Measurements from ENCODE around the gene PIK3R6. TPM values are rescaled to one million over a fixed set of nuclear protein-coding genes. Genes with fewer than 3 reads are reported as not detected.

Gene PIK3R6
- total RNA-seq, 4 donors from 2014 or later: 0.88 to 14.9 (median 2.8) TPM

GRCh38 chr17:8893059-8893458, 25.6 kb upstream of the PIK3R6 start:
- no peak overlapping the region for H3K27ac ChIP-seq
- H3K4me1 ChIP-seq: no peaks in the 10 kb centered on the region
- TF ChIP-seq POLR2A (IDR thresholded peaks at IDR 0.05): no peak
- TF ChIP-seq CTCF (IDR thresholded peaks at IDR 0.05): no peak
- no peaks in the 10 kb centered on the region for H3K9me3 ChIP-seq
- no peak for DNase-seq
- H3K36me3 ChIP-seq: no peaks in the 10 kb centered on the region
- no peaks in the 10 kb centered on the region for H3K27me3 ChIP-seq
- no peak overlapping the region for H3K4me3 ChIP-seq

- Histone ChIP-seq H3K4me1 (no peaks in the 10 kb centered on the region), H3K9me3 (no peaks in the 10 kb centered on the region), H3K36me3 (no peaks in the 10 kb centered on the region), H3K27me3 (no peaks in the 10 kb centered on the region), H3K4me3 (no peak overlapping the region), H3K27ac (no peak overlapping the region)
- TF ChIP-seq CTCF (IDR thresholded peaks at IDR 0.05) (no peak), POLR2A (IDR thresholded peaks at IDR 0.05) (no peak)
- DNase-seq: no peak
These were observed 24.8 kb upstream of the PIK3R6 start for GRCh38 chr17:8892338-8892690.

DNA sequence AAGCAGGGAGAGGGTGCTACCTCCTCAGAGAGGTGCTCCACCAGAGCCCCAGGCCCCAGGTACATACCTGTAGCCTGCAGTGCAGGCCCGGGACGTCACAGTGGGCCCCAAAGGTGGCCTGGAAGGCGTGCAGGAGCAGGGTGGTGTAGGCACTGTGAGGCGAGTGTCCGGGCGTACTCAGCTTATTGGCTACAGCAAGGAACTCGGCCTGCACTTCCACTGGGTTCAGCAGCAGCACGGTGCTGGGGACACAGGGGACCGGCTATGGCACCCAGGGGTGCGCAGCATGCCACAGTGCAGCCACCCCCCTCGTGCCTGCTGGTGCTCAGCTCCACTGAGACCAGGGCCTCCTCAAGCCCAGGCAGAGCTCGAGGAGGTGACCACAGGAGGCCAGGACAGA, 23.2 kb upstream of the PIK3R6 start:
- Histone ChIP-seq H3K36me3 (no peaks in the 10 kb centered on the region), H3K9me3 (no peaks in the 10 kb centered on the region), H3K4me1 (no peaks in the 10 kb centered on the region), H3K4me3 (no peak overlapping the region), H3K27me3 (no peaks in the 10 kb centered on the region), H3K27ac (no peak overlapping the region)
- no peak for DNase-seq
- TF ChIP-seq CTCF (IDR thresholded peaks at IDR 0.05) (no peak), POLR2A (IDR thresholded peaks at IDR 0.05) (no peak)

DNA sequence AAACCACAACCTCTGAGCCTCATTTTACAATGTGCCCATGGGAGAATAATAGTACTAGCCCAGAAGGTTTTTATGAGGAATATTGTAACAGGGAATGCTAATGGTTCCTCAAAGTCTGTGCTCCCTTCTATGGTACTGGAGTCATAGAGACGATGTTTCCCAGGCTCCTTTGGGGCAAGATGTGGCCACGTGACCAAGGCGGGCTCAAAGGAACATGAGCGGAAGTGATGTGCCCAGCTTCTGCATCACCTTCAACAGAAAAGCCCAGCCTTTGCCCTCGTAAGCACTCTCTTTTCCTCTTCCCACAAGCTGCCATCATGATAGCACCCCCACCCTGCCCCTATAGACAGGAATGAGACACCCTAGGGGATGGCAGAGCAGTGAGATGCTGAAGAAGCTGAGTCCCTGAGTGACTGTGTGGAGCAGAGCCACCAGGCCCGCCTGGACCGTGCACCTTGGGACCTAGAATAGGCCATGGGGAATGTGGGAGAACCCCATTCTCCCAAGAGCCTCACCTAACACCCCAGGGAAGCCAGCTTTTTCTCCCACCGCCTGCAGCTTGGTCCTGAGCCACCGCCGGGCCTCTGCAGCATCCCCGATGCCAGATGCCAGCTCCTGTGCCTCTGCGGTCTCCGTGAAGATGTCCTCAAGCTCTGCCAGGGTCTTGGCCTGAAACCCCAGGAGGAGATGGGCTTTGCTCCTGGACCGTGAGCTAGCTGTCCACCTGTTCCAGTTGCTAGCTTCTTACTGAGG, 22.2 kb upstream of the PIK3R6 start:
- no peak overlapping the region for H3K4me3 ChIP-seq
- peaks cover 0 to 2% (median 0%) of the 10 kb centered on the region in 3 donors for H3K36me3 ChIP-seq
- no peaks in the 10 kb centered on the region for H3K9me3 ChIP-seq
- TF ChIP-seq CTCF (IDR thresholded peaks at IDR 0.05) (no peak), POLR2A (IDR thresholded peaks at IDR 0.05) (no peak)
- no peaks in the 10 kb centered on the region for H3K27me3 ChIP-seq
- DNase-seq: no peak
- H3K27ac ChIP-seq: no peak overlapping the region
- H3K4me1 ChIP-seq: no peaks in the 10 kb centered on the region

DNA sequence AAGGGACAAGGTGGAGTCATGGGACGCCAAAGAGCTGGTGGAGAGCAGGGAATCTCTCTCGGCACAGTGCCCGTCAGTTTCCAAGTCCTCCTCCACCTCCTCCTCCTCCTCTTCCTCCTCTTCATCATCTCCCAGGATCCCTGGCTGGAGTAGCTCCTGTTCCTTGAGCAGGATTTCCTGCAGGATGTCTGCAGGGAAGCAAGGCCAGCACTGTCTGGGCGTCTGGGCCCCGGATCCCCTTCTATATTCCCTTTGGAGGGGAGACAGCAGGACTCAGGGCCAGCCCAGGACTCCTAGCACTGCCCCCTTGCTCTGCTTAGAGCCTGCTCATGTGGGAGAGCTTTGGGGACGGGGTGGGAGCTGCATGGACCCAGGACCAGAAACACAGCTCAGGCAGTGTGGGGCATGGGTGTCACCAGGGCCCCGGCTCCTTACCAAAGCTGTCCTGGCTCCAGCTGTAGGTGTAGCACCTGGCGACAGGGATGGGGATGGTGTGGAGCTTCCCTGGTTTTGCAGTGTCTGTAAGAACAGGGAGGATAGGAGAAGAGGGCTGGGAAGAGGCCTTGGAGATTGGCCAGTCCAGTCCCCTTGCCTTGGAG, 21.3 kb upstream of the PIK3R6 start:
- TF ChIP-seq POLR2A (IDR thresholded peaks at IDR 0.05): no peak
- TF ChIP-seq CTCF (IDR thresholded peaks at IDR 0.05): no peak
- no peak overlapping the region for H3K4me3 ChIP-seq
- peaks cover 0 to 4% (median 0%) of the 10 kb centered on the region in 3 donors for H3K36me3 ChIP-seq
- H3K4me1 ChIP-seq: no peaks in the 10 kb centered on the region
- DNase-seq: no peak
- H3K9me3 ChIP-seq: no peaks in the 10 kb centered on the region
- H3K27ac ChIP-seq: no peak overlapping the region
- H3K27me3 ChIP-seq: no peaks in the 10 kb centered on the region
